ENCODE data around the gene NDST3.

- no peak for TF ChIP-seq CTCF (IDR thresholded peaks at IDR 0.05; ENCODE audit: insufficient read depth, low read length)
- no peak for TF ChIP-seq POLR2AphosphoS5 (IDR thresholded peaks at IDR 0.05; ENCODE audit: low read depth)
- TF ChIP-seq REST (IDR thresholded peaks at IDR 0.05; ENCODE audit: insufficient replicate concordance, low read depth), result no peak
Measured at GRCh38 chr4:118112117-118113046, 78.1 kb downstream of the NDST3 start.
